RWPE1 (cell line): ENCODE results near the gene PRR33.
"Not testable (repeated sequence)": the region's sequence is repeated elsewhere in the genome, so short reads cannot be mapped to it uniquely, and the experiment has no call there.

Experiments used
- CTCF ChIA-PET: fragments of 350-600 bp; sonication (Branson Sonifier 250); formaldehyde crosslinking; extraction: SDS; loops from one replicate; lab custom pipeline; 2021; lab: Yijun Ruan, JAX
- POLR2A ChIA-PET: fragments of 400-600 bp; formaldehyde crosslinking; extraction: SDS; loops from one replicate; lab custom pipeline; 2020; ENCODE audit warnings: antibody characterized with exemption; ENCODE audit not compliant: low non-redundant PET; lab: Yijun Ruan, JAX
- DNase-seq: peaks from one replicate; pipeline ENCODE4 v3.0.0; 2012; ENCODE audit warnings: low spot score
- H3K27ac ChIP-seq: fragments of 450-650 bp; 2 replicates; pipeline ENCODE4 v1.5.1; 2017
- TF ChIP-seq, protein P1 (sequence below): fragments of 450-650 bp; conservative IDR thresholded peaks from 2 replicates; pipeline ENCODE4 v1.5.1; 2017; ENCODE audit warnings: low read depth, mild to moderate bottlenecking

The PRR33 gene

DNA sequence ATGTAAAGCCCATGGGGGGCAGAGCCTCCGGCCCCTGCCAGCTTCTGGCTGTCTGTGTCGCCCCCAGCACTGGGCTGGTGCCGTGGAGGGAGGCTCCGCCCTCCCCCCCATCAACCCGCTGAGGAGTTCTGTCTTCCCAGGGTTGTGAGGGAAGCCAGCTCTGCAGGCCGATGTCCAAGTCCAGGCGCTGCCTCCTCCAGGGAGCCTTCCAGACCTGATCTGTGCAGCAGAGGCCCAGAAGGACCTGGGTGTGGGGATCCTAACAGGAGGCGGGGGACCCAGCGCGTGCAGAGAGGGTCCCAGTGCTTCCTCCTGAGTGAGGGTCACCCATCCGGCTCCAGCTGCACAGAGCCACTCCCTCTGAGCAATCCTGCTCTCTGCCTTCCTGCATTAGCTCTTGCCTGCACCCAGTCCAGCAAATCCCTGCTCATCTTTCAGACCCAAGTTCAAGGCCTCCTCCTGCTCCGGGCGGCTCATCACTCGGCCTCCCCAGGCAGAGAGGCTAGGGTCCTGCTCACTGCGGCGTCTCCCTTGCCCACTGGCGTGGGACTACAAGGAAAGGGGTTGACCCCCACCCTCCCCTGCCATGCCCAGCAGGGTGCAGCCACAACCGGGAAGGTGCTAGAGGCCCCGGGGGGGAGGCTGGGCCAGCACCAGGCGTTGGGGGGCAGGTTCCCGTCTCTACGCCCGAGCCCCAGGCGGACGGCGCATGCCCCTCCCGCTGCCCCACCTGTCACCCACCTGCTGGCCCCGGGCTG lies 16.4 kb downstream of the PRR33 start:
- no peak for DNase-seq
- peak overlapping the region; percentile 100 for H3K27ac ChIP-seq
- TF ChIP-seq, protein P1, sequence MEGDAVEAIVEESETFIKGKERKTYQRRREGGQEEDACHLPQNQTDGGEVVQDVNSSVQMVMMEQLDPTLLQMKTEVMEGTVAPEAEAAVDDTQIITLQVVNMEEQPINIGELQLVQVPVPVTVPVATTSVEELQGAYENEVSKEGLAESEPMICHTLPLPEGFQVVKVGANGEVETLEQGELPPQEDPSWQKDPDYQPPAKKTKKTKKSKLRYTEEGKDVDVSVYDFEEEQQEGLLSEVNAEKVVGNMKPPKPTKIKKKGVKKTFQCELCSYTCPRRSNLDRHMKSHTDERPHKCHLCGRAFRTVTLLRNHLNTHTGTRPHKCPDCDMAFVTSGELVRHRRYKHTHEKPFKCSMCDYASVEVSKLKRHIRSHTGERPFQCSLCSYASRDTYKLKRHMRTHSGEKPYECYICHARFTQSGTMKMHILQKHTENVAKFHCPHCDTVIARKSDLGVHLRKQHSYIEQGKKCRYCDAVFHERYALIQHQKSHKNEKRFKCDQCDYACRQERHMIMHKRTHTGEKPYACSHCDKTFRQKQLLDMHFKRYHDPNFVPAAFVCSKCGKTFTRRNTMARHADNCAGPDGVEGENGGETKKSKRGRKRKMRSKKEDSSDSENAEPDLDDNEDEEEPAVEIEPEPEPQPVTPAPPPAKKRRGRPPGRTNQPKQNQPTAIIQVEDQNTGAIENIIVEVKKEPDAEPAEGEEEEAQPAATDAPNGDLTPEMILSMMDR = no peak
- CTCF ChIA-PET = interaction anchor here (0.6 to 3.4 kb wide), 7 partner anchors 25 to 284 kb away, joined by 3 to 27 read pairs (median 5); no protein-coding TSS in a partner anchor
- POLR2A ChIA-PET = no interaction called here

DNA sequence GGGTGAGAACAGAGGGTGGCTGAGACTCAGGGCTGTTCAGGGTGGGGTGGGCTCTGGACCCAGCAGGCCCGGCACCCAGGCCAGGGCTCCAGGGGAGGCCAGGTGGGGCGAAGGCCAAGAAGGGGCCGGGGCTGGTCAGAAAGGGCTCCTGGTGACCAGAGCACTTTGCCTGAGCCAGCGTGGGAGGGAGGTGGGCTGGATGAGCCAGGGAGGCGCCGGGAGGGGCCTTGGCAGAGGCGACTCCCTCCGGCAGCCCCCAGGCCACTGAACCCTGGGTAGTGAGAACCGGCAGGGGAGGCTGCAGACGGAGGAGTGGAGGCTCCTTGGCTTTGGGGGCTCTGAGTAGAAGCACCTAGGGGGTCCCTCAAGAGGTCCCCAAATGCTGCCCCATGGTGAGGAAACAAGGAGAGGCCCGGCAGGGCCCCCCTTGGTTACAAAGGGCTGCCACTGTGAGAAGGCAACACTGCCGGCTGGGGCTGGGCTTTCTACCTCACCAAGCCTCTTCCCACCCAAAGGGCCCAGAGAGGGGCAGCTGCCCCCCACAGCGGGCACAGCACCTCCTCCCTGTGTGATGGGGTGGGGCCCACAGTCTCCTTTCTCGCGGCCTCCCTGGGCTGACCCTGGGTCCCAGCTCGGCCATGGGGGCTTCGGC lies 17.1 kb downstream of the PRR33 start:
- H3K27ac ChIP-seq = peak overlapping the region; percentile 100
- CTCF ChIA-PET = interaction anchor here (0.6 to 3.4 kb wide), 3 partner anchors 24 to 277 kb away, joined by 3 to 27 read pairs (median 5); no protein-coding TSS in a partner anchor
- DNase-seq, POLR2A ChIA-PET: not testable (repeated sequence)

DNA sequence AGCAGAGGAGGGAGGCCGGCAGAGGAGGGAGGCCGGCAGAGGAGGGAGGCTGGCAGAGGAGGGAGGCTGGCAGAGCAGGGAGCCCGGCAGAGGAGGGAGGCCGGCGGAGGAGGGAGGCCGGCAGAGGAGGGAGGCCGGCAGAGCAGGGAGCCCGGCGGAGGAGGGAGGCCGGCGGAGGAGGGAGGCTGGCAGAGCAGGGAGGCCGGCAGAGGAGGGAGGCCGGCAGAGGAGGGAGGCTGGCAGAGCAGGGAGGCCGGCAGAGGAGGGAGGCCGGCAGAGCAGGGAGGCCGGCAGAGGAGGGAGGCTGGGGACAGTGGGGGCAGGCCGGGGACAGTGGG lies 17.9 kb downstream of the PRR33 start:
- H3K27ac ChIP-seq = peak overlapping the region; percentile 100
- CTCF ChIA-PET = interaction anchor here (1.0 kb wide), 1 partner anchor 8 kb away, joined by 4 read pairs; no protein-coding TSS in a partner anchor

DNA sequence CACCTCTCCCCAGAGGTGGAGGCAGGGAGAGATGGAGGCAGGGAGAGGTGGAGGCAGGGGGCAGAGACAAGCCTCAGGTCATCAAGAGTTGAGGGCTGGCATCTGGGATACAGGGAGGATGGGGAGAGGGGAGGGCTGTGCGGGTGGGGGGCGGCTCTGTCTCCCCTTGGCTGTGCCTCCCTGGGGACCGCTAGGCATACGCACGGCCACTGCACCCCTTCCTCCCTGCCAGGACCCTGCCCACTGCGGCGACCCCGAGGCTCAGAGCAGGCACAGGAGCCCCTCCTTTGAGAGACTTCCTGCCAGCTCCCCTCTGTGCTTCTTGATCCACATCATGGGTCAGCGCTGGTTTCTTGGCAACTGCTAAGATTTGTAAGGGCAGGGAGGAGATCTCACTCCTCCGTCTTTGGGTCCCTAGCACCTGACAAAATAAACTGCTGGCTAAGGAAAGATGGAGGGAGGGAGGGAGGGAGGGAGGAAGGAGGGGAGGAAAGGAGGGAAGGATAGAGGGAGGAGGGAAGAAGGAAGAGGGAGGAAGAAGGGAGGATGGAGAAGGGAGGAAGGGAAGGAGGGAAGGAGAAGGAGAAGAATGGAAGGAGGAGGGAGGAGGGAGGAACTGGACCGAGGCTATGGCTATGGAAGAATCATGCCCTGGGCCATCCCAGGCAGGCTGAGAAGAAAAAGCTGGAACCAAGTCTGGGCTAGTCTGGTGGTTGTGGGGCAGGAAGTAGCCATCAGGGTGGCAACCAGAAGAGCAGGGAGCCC lies 18.5 kb downstream of the PRR33 start:
- ChIA-PET POLR2A (no interaction called here), CTCF (interaction anchor here (1.0 kb wide), 1 partner anchor 9 kb away, joined by 4 read pairs; no protein-coding TSS in a partner anchor)
- DNase-seq = peak; percentile 57
- TF ChIP-seq, protein P1 = no peak
- peak overlapping the region; percentile 100 for H3K27ac ChIP-seq

More for the DNA sequence above, 17.9 kb downstream of the PRR33 start:
- DNase-seq, POLR2A ChIA-PET: not testable (repeated sequence)

DNA sequence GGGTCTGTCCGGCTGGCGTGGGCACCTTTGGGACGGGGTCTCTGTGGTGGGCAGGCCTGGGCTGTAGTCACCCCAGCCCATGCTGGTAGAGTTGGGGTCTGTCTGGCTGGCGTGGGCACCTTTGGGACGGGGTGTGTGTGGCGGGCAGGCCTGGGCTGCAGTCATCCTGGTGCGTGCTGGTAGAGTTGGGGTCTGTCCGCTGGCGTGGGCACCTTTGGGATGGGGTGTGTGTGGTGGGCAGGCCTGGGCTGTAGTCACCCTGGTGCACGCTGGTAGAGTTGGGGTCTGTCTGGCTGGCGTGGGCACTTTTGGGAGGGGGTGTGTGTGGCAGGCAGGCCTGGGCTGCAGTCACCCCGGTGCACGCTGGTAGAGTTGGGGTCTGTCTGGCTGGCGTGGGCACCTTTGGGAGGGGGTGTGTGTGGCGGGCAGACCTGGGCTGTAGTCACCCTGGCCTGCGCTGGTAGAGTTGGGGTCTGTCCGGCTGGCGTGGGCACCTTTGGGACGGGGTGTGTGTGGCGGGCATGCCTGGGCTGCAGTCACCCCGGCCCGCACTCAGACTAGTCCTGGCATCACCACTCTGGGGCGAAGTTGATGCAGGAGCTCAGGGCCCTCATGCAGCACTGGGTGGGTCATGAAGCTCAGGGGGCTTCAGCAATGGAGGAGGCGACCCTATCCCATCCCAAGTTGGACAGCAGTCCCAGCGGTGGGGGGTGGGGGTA lies 19.3 kb downstream of the PRR33 start:
- ChIA-PET POLR2A (no interaction called here), CTCF (interaction anchor here (1.0 kb wide), 1 partner anchor 10 kb away, joined by 4 read pairs; no protein-coding TSS in a partner anchor)
- peak overlapping the region; percentile 100 for H3K27ac ChIP-seq
- TF ChIP-seq, protein P1 = no peak
- DNase-seq = no peak

DNA sequence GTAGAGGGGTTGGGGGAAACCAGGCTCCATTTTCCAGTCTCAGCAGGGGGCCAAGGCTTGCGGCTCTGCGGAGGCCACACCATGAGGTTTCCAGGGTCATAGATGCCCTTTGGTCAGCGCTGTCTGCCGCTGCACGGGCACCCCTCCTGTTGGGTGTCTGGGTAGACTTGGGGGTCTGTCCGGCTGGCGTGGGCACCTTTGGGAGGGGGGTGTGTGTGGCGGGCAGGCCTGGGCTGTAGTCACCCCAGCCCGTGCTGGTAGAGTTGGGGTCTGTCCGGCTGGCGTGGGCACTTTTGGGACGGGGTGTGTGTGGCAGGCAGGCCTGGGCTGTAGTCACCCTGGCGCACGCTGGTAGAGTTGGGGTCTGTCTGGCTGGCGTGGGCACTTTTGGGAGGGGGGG lies 20.2 kb downstream of the PRR33 start:
- H3K27ac ChIP-seq = peak overlapping the region; percentile 100
- POLR2A ChIA-PET = no interaction called here
- TF ChIP-seq, protein P1 = no peak
- CTCF ChIA-PET = interaction anchor here (0.6 kb wide), 1 partner anchor 47 kb away, joined by 3 read pairs; no protein-coding TSS in a partner anchor
- no peak for DNase-seq
